KBM-7 (cell line): Measurements from ENCODE around the gene CDADC1.
A peak's percentile ranks its signal among the peaks of the same experiment; 100 is the strongest.
"Not testable (repeated sequence)": the region's sequence is repeated elsewhere in the genome, so short reads cannot be mapped to it uniquely, and the experiment has no call there.

Source experiments
- DNase-seq: peaks from one replicate; pipeline ENCODE4 v3.0.0-alpha.2; 2015
- in situ Hi-C: fragments of 300-500 bp; cut with MboI; formaldehyde crosslinking; loops from 2 replicates; pipeline ENCODE4 v1.14.3; 2020; ENCODE audit warnings: low sequenced_read_pairs, low pct_unique_long_range_greater_than_20kb, mixed read lengths

Gene CDADC1

DNA sequence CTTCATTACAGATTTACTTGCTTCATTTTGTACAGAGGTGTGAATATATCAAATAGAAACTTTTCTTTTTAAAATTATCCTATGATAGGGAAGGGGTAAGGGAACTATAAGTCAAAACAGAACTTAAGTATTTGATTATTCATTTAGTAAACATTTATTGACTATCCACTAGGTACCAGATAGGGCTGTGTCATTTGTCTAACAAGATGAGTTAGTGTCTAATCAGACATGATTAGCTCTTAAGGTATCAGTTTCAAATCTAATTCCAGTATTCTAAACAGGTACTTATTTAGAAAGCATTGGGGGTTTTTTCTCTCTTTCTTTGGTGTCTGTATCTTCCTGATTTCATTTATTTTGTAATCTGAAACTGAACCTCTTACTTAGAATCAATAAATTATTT is 32.2 kb downstream of the CDADC1 start:
- in situ Hi-C loops, result no loop called here
- no peak for DNase-seq

DNA sequence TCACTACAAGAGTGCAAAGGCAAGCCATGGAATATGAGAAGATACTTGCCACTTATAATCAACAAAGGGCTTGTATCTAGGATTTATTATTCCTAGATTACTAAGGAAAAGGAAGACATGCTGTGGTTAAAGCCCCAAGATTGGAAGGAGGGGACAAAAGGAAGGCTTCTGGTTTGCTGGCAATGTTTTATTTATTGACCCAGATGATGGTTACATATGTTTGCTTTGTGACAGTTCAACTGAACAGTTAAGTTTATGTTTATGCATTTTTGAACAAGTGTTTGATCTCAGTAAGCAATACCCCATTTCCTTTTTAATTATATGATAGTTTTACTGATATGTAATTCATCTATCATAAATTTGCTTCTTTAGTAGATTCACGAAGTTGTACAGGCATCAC is 40.3 kb downstream of the CDADC1 start:
- in situ Hi-C loops, result no loop called here

DNA sequence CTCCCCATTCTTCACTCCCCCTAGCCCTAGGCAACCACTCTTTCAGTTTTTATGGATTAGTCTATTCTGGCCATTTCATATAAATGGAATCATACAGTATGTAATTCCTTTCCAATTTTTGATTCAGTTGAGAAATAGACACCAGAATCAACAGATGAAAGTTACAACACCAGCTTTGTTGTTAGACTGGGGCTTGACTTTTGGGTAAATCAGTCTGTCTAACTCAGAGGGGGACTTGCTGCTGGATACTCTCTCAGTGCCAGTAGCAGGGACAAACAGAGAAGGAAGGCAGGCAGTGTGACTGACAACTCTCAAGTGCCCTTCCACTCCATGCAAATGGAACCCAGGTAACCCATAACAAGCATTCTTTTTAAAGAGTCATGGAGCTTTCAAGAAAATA is 40.7 kb downstream of the CDADC1 start:
- in situ Hi-C loops, result no loop called here
- no peak for DNase-seq

More for the DNA sequence above, 40.3 kb downstream of the CDADC1 start:
- no peak for DNase-seq

DNA sequence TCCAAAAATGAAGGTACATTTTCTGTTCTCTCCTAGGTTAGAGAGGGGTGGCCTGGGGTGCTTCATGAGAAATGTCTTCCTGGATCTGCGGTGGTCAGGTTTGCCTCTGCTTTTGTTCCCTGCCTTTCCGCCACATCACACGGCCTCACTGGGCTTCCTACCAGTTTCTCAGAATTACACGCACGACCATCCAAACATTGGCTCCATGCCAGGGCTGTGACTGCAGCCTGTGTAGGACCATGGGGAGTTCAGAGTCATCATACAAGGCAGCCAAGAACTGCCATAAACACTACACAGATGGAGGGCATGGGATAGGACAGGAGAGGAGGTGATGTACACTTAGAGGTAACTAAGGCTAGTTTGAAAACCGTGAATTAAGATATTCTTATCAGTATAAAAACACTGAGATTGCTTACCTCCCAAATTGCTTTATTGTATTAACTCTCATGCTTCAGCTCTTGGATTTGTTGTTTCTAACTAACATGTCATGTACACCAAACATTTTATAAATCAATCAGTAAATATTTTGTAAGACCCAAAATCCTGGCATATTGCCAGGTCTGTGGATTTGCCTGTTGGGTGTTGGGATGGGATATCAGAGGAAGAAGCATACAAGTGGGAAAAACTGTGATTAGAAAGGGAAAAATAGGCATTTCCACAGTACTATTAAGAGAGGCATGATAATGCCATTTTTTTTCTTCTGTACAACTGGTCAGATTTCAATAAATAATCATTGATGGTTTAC is 45.2 kb downstream of the CDADC1 start:
- peak; percentile 88 for DNase-seq
- in situ Hi-C loops, result no loop called here

DNA sequence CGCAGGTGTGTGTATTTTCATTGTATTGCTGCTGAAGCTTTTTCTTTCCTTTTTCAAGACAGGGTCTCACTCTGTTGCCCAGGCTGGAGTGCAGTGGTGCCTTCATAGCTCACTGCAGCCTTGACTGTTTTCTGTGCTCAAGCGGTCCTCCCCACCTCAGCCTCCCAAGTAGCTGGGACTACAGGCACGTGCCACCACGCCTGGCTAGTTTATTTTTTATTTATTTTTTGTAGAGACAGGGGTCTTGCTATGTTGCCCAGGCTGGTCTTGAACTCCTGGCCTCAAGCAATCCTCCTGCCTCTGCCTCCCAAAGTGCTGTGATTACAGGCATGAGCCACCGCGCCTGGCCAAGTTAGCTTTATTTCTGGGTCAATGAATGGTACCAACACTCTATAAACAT is 47.0 kb downstream of the CDADC1 start:
- DNase-seq, in situ Hi-C loops: not testable (repeated sequence)

DNA sequence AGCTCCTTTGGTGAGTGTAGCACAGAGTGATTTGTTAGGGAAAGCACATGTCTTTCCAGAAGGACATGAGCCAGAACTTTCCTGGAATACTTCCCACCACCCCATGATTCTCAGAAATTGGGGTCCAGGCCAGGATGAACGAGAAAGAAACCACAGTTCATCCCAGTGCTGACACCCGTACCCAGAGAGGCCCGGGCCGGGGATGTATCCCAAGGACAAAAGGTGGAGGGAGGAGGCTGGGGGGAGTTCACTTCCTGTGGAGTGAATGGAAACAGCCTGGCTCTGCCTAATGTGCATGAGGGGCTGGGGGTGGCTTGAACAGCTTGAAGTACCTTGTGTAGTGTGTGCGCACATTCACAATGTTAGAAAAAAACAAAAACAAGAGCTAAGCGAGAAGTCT is 47.5 kb downstream of the CDADC1 start:
- no peak for DNase-seq
- in situ Hi-C loops, result no loop called here

DNA sequence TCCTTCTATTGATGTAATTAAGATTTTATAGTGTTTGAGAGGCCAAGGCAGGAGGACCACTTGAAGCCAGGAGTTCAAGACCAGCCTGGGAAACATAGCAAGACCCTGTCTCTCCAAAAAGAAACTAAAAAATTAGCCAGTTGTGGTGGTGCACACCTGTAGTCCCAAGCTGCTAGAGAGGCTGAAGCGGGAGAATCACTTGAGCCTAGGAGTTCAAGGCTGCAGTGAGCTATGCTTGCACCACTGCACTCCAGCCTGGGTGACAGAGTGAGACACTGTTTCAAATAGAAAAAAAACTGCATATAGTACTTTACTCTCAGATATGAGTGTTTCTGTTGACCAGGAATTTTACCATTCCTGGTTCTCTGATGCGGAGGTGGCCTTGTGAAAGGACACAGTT is 48.9 kb downstream of the CDADC1 start:
- in situ Hi-C loops, result no loop called here
- DNase-seq, result no peak

DNA sequence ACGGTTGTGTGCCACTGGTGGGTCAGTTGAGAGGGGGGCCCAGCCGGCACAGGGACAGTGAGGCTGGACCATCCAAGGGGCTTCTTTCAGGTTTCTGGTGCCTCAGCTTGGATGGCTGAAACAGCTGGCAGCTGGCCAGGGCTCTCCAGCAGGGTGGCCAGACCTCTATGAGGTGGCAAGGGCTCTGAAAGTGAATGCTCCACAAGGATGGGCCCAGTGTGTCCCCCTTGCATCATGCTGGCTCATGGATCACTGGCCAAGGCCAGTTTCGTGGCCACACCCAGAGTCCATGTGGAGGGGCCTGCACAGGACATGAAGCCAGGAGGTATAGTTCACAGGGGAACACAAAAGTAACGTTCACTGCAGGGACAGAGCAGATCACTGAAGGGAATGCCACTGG is 49.6 kb downstream of the CDADC1 start:
- in situ Hi-C loops, result no loop called here
- no peak for DNase-seq

DNA sequence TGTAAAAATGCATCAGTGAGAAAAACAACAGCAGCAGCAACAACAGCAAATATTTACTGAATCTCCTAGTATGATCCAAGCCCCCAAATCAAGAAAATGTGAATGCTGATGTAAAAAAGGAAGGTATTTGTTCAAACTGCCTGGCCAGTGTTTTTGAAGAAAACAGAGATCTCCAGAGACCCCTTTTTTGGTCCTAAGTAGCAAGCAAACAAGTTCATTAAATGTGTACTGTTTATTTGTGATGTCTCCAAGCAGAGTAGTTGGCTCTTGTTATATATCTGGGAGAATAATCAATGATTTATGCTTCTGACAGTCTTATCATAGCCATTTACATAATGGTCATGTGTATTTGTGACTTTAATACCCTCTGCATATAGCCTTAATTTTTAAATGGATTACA is 50.7 kb downstream of the CDADC1 start:
- no peak for DNase-seq
- in situ Hi-C loops, result no loop called here

DNA sequence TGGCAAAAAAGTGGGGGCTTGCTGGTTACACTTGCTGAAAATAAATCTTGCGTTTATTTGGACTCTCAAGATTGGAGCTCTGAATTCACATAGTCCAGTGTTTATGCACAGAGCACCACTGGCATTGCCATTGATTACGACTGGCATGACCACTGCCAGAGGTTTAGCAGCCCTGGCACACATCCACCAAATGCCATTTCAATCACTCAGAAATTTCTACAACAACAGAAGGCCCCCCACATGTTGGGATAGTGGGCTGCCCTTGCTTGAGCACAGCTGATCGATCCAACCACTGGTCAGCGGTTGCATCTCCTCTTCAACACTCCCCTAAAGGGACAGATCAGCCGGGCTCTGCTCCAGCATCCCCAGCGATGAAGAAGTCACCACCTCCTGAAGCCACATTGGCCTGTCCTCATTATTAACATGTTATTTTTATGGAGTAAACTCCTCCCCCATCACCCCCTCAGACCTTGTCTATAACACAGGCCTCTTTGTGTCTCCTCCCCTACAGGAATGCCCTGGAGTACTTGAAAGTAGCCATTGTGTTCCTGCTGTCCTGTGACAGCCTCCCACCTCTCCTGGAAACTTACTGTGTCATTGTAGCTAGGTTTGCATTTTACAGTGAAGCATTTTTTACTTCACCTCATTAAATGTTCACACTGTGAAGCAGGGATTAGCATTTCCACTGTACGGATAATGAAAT is 51.3 kb downstream of the CDADC1 start:
- no peak for DNase-seq
- in situ Hi-C loops, result no loop called here

DNA sequence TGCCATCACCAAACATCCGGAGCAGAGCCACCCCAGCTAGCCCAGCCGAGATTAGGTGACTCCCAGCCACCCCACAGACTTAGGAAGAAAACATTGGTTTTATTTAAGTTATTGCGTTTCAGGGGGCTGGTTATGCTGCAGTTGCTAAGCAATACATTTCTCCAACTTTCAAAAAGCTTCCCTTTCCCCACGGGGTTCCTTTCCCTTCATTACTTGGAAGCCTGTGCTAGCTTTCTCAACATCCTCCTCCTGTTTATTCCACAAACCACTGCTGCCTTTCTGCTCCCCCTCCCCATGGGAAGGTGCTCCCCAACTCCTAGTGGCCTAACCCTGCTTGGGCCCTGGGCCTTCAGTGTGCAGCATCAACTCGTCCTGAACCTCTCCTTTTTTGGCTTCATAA is 52.6 kb downstream of the CDADC1 start:
- DNase-seq, result no peak
- in situ Hi-C loops, result loop anchor here (25.0 kb wide), 1 partner anchor 312 kb away; no protein-coding TSS in a partner anchor

DNA sequence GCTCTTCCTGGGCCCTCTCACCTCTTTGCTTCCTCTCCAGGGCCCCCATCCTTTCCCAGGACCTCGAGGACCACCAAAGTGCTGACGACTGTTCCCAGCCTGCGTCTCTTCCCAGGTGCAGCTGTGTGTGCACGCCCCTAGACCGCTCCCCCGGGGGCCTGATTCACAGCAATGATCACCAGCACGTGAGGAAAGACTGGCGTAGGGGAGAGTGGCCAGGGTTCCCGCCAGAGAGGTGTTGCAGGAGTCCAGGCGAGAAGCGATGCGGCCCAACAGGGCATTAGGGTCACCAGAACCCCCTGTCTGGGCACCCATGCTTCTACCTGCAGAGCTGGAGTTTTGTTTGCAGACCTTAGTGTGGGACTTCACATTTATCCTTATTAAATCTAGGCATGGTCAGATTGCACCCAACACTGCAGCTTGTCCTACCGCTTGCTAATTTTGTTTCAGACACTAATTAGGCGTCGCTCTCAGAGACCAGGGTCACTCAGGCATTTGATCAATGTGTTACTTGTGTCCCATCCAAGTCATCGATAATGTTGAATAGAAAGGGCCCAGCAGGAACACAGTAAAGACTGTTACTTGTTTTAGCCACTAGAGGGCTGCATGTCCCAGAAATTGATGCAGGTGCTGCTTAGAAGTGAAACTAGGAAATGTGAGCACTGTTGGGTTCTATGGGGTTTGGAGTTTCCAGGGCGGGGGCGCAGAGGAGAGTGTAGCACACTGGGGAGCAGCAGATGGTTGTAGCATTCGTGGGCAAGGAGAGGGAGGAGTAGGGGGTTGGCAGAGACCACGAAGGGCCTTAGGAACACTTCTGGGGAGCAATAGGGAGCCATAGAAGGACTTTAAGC is 53.2 kb downstream of the CDADC1 start:
- in situ Hi-C loops, result loop anchor here (25.0 kb wide), 1 partner anchor 311 kb away; no protein-coding TSS in a partner anchor

DNA sequence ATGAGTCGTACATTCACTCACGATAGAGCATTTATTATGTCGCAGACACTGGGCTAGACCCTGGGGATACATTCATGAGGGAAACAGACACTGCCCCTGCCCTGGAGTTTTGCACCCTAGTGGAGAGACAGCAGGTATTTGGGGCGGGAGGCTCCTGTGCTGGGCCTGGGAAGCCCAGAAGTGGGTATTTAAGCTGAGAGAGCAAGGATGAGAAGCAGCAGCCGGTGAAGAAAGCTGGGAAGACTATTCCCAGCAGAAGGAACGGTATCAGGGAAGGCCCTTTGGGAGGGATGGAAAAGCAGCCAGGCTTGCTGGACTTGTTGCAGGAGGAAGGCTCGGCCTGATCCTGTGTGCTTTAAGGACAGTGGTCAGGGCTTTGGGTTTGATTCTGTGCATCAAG is 54.5 kb downstream of the CDADC1 start:
- in situ Hi-C loops, result loop anchor here (25.0 kb wide), 1 partner anchor 310 kb away; no protein-coding TSS in a partner anchor
- no peak for DNase-seq

More for the DNA sequence above, 53.2 kb downstream of the CDADC1 start:
- DNase-seq, result peak; percentile 80

DNA sequence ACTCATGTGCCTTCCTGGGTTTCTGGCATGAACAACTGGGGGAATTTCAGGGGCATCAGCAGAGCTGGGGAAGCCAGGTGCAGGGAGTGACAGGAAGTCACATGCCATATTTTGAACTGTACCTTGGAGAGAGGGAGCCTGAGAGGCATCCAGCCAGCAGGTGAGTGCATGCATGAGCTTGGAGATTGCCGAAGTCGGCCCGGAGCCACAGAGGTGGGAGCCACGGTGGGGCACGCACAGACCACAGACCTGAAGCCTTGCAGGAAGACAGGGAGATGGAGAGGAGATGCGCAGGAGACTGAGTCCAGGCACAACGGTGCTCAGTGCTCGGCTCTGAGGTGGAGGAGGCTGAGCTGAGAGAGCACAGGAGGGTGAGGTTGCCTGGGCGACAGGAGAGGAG is 55.1 kb downstream of the CDADC1 start:
- in situ Hi-C loops, result loop anchor here (25.0 kb wide), 1 partner anchor 309 kb away; no protein-coding TSS in a partner anchor
- DNase-seq, result no peak

DNA sequence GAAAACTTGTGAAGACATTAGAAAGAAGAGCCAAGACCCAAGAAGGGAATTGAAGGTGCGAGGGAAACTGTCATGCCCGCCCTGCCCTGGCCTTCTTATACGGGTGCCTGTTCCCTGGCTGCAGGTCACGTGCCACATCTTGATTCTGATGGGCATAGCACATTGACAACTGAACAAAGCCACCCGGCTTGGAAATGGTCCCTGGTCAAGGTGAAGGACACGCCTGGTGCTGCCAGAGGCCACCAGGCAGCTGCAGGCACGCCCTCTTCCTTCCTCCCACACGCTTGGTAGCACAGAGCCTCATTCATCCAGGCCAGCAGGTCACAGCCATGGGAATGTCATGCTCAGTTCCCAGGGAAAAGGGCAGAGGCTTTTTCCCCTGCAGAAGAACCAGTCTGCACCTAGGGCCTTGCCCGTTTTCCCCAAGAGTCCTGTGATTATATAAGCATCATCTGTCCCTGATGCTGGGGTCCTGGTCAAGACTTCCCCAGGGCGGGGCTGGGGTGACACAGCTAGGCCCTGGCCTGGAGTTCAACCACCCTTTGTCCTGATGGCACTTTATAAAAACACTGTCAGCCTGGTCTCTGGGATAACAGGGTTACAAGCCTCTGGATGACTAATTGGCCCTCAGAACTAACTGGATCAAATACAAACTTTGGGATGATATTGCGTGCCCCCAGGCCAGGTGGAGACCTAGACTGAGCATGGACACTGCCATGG is 56.0 kb downstream of the CDADC1 start:
- no peak for DNase-seq
- in situ Hi-C loops, result loop anchor here (25.0 kb wide), 1 partner anchor 309 kb away; no protein-coding TSS in a partner anchor

DNA sequence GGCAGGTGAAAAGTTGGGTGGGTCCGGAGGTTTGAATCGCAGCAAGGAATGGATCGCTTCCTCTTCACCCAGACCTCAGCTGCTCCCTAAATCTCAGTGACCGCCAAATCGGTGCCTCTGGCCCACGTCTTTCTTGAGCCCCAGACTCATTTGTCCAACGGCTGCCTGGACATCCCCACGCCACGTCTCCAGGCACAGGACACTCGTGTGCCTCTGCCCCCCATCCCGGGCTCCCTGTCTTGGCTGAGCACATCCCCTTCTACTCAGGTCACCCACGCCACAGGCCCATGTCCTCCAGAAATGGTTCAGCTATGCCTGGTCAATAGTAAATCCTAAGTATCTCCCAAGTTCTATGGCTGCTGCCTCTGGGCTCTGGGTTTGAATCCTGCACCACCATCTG is 56.6 kb downstream of the CDADC1 start:
- no peak for DNase-seq
- in situ Hi-C loops, result loop anchor here (25.0 kb wide), 1 partner anchor 308 kb away; no protein-coding TSS in a partner anchor

DNA sequence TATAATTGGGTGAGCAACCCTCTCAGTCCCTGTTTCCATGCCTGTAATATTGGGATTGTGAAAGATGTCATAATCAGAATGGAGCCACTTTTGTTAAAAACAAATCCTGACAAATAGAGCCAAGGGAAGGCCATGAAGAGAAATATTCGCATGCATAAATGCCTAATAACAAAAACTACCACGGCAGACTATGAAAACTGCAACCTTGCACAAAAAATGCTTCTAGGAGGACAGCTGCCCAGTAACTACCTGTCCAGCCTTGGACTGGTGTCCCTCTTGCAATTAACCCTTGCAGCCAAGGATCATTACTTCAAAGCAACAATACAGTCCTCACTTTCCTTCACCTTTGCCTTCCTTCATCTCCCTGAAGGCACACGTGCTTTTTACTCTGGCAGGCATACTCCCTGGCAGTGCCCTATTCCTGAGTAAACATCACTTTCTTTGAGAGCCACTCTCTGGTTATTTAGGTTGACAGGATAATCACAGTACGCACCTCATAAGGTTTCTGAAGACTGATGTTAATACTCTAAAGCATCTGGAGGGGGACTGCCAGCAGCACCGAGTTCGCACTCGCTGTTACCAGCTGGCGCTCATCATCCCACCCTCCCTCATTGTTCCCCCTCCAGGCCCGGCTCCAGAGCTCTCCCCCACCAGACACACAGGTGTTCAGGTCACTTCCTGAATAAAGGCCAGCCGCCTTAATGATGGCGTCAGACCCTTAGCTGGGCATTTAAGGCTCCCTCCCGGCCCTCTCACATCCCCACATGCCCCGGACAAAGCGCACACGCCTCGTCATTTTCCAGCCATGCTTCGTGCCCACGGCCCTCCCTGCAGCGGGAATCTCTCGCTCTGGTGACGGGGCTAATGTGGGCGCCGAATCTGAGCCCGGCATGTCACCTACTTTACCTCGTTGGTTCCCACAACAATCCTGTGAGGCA is 57.3 kb downstream of the CDADC1 start:
- in situ Hi-C loops, result loop anchor here (25.0 kb wide), 1 partner anchor 307 kb away; no protein-coding TSS in a partner anchor
- DNase-seq, result no peak
